HG03565 (cell line): ENCODE measurements around the gene GNPDA2.

Experiments used
- ATAC-seq: cut with Tn5 transposase; IDR thresholded peaks from one replicate; pipeline ENCODE4 v1.9.1; 2021; ENCODE audit warnings: mild to moderate bottlenecking, moderate library complexity; ENCODE audit not compliant: unreplicated experiment

Gene GNPDA2

DNA sequence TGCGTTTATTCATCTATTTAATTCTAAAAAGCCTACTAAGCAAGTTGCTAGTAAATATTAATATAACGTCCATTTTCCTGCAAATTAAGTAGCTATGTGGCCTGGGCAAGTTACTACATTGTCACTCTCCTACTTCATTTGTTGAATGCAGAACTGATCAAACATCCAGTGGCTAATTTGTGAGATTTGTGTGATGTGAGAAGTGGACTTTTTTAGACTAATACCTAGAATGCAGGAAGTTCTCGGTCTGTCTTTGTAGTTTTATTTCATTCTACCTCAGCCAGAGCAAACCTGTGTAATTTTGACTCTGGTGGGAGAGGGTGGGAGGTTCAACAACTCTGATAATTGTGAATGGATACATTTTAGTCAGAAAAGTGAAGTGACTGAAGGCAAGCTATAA, 47.3 kb downstream of the GNPDA2 start:
- no peak for ATAC-seq

DNA sequence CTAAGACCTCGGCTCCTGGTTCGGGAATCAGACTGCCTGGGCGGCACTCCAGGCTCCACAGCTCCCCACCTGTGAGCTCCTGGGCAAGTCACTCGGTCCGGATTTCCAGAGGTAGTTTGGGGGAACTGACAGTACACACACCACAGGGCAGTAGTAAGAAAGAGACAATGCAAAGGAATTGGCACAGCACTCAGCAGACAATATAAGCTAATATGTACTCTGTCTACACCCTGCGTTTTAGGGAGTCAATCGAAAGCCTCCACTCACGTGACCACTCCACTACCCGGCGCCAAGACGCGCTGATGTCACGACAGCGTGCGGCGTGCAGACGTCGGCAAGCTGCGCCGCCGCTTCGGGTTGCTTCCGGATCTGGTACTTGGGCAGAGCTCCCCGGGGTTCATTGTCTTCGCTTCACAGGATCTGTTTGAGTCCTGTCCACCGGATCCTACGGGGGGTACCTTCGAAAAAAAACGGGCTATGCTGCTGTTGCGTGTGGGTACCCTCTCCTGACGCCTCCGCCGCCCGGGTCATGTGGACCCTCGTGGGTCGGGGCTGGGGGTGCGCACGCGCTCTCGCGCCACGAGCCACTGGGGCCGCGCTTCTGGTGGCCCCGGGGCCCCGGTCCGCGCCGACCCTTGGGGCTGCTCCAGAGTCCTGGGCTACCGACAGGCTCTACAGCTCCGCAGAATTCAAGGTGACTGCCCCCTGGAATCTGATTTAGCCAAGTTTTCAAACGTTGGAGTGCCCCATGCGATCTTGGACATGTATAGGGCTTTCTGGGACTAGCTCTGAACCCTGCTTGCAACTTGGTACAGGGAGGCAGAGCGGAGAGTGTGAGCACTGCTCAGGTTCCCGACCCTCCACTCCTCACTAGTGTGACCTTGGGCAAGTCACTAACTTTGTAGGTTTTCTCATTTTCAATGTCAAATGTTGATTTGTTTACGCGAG, 48.0 kb downstream of the GNPDA2 start, which contains the start of gene GUF1:
GUF1 (plus strand) TSS at position 327 of the 948 bp plus-strand sequence; CDS start at position 530, 203 bp downstream.
- peak; percentile 94 for ATAC-seq

DNA sequence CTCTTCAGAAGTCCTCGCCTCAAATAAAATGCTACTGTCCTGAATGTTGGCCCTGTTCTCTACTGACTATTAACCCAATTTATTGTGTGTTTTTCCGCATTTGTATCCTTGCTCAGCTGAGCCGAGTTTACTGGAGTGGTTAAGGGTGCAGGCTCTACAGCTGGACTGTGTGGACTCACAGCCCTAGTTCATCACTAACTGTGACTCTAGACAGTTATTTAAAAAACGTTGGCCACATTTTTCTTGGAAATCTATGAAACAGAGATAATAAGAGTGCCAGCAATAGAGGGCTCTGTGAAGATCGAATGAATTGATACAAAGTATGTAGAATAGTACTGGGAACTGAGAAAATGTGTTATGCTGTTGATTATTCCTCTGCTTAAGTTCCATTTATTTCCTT, 51.0 kb downstream of the GNPDA2 start:
- no peak for ATAC-seq

DNA sequence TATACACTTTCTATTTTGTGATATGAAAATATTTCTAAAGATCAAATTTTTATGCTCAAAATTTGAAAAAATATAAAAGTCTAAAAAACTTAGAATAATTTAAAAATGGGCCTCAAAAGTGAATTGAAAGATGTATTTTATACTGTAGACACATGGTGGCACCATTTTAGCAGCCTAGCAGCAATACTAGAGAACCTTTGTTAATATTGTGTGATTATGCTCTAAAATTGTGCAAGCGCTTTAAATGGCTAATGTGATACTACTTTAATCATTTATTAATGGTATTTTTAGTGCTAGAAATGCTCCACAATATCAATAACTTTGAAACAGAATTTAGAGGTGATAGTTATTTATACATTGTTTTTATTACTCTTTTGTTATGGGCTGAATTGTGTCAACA, 51.9 kb downstream of the GNPDA2 start:
- no peak for ATAC-seq

DNA sequence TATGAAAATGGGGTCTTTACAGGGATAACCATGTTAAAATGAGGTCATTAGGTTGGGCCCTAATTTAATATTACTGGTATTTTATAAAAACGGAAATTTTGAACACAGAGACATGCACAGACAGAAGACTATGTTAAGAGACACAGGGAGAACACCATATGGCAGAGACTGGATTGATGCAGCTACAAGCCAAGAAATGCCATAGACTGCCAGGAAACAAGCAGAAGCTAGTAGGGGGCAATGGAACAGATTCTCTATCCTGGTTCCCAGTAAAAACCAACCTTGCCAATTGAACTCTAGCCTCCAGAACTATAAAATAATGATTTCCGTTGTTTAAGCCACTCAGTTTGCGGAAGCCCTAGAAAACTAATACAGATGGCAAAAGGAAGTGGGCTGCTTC, 54.7 kb downstream of the GNPDA2 start:
- no peak for ATAC-seq

DNA sequence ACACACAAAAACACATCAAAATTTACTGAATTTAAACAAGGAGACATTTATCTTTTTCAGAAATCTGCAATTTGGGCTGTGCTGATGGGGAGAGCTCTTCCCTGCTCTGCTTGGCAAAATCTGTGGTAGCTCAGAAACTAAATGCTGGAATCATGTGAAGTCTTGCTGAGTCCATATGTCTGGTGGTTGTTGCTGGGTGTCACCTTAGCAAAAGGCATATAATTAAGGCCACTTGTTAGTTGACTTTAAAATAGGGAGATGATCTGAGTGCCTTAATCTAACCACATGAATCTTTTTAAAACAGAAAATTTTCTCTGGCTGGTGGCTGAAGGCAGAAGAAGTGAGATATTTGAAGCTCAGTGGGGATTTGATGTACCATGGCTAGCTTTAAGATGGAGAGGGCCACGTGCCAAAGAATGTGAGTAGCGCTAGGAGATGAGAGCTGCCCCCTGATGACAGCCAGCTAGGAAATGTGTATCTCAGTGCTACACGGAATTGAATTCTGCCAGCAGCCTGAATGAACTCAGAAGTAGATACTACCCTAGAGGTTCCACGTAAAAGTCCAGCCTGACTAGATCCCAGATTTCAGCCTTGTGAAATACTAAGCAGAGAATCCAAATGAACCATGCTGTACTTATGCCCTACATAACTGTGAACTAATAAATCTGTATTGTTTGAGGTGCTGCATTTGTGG, 55.7 kb downstream of the GNPDA2 start:
- ATAC-seq: no peak

DNA sequence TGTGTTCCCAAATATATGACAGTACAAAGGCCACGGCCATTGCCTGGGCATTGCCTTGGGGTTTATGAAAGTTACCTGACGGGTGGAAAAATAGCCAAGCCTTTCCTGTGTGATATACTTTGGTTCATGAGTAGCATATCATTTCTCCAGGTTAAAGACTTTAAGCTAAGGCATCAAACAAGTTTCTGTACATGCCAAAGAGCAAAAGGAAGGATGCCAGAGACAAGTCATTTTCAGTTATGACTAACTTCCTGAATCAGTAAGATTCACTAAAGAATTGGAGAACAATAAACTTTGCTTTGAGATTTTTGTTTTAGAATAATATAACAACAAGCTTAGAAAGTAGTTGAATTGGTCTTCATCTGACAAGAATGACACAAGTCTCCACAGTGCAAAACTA, 57.8 kb downstream of the GNPDA2 start:
- ATAC-seq: no peak

DNA sequence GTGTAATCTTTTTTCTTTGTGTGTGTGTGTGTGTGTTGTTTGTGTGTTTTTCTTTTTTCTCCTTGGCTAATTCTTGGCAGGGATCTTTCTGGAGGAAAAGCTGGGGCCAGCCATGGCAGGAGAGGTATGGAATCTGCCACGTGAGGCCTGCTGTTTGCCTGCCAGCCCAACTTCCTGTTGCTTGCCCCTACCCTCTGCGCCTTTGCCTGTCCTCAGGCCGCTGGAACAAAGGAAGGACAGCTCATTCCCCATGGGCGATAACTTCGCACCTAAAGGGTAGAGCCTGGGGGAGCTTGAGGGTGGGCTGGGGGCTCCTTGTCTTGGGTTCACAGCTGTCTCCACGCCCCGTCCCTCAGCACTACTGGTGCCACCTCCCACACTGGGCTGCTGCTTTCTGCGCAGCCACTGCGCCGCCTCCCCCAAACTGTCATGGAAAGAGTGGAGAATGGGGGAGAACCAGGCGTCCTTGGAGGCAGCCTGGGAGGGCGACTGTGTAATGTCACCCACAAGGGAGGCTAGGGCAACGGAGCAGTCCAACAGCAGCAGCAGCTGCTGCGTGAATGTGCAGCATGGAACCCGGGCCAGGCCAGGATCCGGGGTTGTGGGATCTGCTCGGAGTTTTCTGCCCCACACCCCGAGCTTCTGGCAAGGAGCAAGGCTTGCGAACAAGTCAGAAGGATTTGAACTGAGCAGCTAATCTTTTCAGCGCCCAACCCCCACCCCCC, 62.7 kb downstream of the GNPDA2 start:
- ATAC-seq: no peak

DNA sequence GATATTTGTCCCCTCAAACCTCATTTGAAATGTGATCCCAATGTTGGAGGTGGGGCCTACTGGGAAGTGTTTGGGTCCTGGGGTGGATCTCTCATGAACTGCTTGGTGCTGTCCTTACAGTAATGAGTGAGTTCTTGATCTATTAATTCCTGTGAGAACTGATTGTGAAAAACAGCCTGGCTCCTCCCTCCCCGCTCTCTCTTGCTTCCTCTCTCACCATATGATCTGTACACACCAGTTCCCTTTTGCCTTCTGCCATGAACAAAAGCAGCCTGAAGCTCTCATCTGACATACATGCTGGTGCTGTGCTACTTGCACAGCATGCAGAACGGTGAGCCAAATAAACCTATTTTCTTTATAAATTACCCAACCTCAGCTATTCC, 63.7 kb downstream of the GNPDA2 start:
- ATAC-seq: peak; percentile 60

DNA sequence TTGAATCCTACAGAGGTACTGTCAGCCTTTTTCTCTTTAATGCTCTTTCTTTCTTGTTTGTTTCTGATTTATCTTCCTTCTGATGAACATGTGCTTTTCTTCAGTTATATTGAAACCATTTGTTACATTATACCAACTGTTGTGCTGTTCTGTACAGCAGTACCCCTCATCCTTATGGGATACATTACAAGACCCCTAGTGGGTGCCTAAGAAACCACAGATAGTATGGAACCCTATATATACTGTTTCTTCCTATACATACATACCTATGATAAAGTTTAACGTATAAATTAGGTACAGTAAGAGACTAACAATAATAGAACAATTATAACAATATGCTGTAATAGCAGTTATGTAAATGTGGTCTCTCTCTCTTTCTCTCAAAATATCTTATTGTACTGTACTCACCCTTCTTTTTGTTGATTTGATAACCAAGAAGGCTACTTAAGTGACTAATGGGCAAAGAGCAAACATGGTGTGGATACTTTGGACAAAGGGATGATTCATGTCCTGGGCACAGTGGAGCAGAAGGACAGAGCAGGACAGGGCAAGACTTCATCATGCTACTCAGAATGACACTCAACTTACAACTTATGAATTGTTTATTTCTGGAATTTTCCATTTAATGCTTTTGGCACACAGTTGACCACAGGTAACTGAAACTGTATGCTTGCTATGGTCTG, 64.3 kb downstream of the GNPDA2 start:
- no peak for ATAC-seq

DNA sequence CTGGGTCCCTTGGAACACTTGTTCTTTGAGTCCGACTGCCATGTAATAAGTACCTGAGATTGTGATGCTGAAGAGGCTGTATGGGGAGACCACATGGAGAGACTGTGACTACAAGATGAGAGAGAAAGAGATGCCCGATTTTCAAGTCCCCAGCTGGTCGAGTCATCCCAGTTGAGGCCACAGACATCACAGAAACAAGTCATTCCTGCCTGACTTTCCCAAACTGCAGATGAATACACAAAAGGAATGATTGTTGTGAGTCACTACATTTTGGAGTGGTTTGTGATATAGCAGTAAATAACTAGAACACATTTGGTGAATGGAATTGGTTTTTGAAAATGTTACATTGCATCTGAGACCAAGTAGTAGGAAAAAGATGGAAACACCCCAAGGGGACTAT, 66.0 kb downstream of the GNPDA2 start:
- no peak for ATAC-seq

DNA sequence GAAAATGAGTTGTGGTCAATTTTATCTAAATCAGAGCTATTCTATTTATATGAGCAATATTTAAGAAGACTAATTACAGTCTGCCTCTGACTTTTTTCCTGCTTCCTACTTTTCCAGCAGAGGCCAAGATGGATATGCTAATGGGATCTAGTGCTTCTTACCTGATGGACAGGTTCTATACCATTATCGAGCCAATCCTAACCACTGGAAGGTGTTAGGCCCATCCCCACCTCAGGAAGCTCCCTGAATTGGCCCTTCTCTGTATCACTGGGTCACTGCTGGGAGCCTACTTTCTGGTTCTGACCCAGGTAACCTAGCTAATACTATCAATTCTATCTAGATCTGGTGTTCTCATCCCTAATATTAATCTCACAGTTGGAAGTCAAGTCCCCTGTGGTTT, 74.4 kb downstream of the GNPDA2 start:
- no peak for ATAC-seq
